Spleen (tissue), 11 donors: Measurements from ENCODE around the gene SRCIN1. TPM values are rescaled to one million over a fixed set of nuclear protein-coding genes. Genes with fewer than 3 reads are reported as not detected.

Source experiments
- DNase-seq: peaks from one replicate; pipeline ENCODE4 v3.0.0-alpha.2; 2020
- H3K27ac ChIP-seq, 8 donors: fragments of 200-600 bp; sonication (generic) in 7 of 8; 1 replicate in 4 of 8; 2 replicates in 4 of 8; pipeline versions ENCODE4 v1.5.0 to v1.8.0; 2016 to 2021; ENCODE audit warnings: inconsistent platforms in 4 of 8, mild to moderate bottlenecking in 4 of 8, moderate library complexity in 1 of 8
- H3K27me3 ChIP-seq, 7 donors: fragments of 200-600 bp; sonication (generic) in 6 of 7; replicated peaks in 1 of 7; 1 replicate in 4 of 7; 2 replicates in 3 of 7; pipeline versions ENCODE4 v1.5.0 to v1.8.0; 2016 to 2021; ENCODE audit warnings: inconsistent platforms in 3 of 7, mild to moderate bottlenecking in 1 of 7
- H3K36me3 ChIP-seq, 6 donors: fragments of 200-600 bp; sonication (generic) in 5 of 6; 1 replicate in 4 of 6; 2 replicates in 2 of 6; pipeline versions ENCODE4 v1.5.0 to v1.8.0; 2016 to 2021; ENCODE audit warnings: inconsistent platforms in 2 of 6
- H3K4me1 ChIP-seq, 6 donors: fragments of 200-600 bp; sonication (generic) in 5 of 6; 1 replicate in 3 of 6; 2 replicates in 3 of 6; pipeline versions ENCODE4 v1.5.0 to v1.8.0; 2016 to 2021; ENCODE audit warnings: inconsistent platforms in 3 of 6
- H3K4me3 ChIP-seq, 8 donors: fragments of 200-600 bp; sonication (generic) in 7 of 8; 1 replicate in 4 of 8; 2 replicates in 4 of 8; pipeline versions ENCODE4 v1.5.0 to v1.8.0; 2016 to 2021; ENCODE audit warnings: inconsistent platforms in 4 of 8, mild to moderate bottlenecking in 4 of 8, moderate library complexity in 2 of 8
- H3K9me3 ChIP-seq, 8 donors: fragments of 200-600 bp; sonication (generic) in 7 of 8; 1 replicate in 4 of 8; 2 replicates in 4 of 8; pipeline versions ENCODE4 v1.5.0 to v1.8.0; 2016 to 2021; ENCODE audit warnings: inconsistent platforms in 4 of 8
- CTCF ChIP-seq, 11 experiments: fragments of 200-600 bp in 7 of 11; fragments of 450-650 bp in 4 of 11; sonication (generic) in 4 of 11; IDR thresholded peaks in 8 of 11; conservative IDR thresholded peaks in 3 of 11; 1 replicate in 7 of 11; 2 replicates in 4 of 11; pipeline versions ENCODE4 v1.4.0 to v1.8.0; 2016 to 2021; ENCODE audit warnings: antibody characterized with exemption in 11 of 11, inconsistent platforms in 4 of 11, mild to moderate bottlenecking in 1 of 11
- POLR2A ChIP-seq, 3 donors: fragments of 450-650 bp; IDR thresholded peaks; one replicate each; pipeline ENCODE4 v1.5.1; 2017; ENCODE audit warnings: antibody characterized with exemption in 3 of 3, mild to moderate bottlenecking in 1 of 3
- POLR2AphosphoS5 ChIP-seq, 3 donors: sonication (generic); formaldehyde crosslinking; IDR thresholded peaks; one replicate each; pipeline ENCODE4 v1.5.1; 2017; ENCODE audit warnings: antibody characterized with exemption in 3 of 3
- WGBS, 5 donors: extraction: QIAGEN DNeasy Blood & Tissue Kit in 3 of 5; methylation state at CpG; one replicate each; pipeline versions ENCODE4 v1.1.5 to v1.1.7; 2013 to 2018; 5-methylcytosine and 5-hydroxymethylcytosine counted together
- intact Hi-C: fragments of 100-400 bp; cut with DNase I; formaldehyde crosslinking; loops from one replicate; pipeline ENCODE4 v1.15.0; 2023; ENCODE audit warnings: low total_unique reads
- polyA plus RNA-seq, 3 donors: library from polyadenylated mRNA; stranded (reverse); fragments of 200-250 nt; gene quantifications; one replicate each; pipeline ENCODE4 v1.2.1, GENCODE V29; 2013
- total RNA-seq, 7 donors: library from RNA; depleted of rRNA in 3 of 7; stranded (reverse); fragments of >200 nt in 3 of 7; fragmentation: NEBNext Ultra II Directional in 4 of 7; extraction: Animal tissue kit (Norgen Biotek cat#: 25700) in 4 of 7; gene quantifications; one replicate each; pipeline versions ENCODE4 v1.1.0 to v1.2.1, GENCODE V29; 2016 to 2021
- donor health status: healthy with polysubstance abuse.
- donor health status: DM: no; HTN: no; CAD: no; lungs with moderate emphysema.
- donor health status: DM: no; HTN: no; CAD: no.
- donor health status: Bipolar disorder and iron deficiency.
- donor health status: healthy.
- donor health status: DM: no; HTN: no; CAD: no.
- donor health status: DM: yes; HTN: yes; CAD: no.

Gene SRCIN1
- total and polyA plus RNA-seq, 10 donors: 0.32 to 3.5 (median 1.5) TPM

- Histone ChIP-seq H3K4me3 (peak overlapping the region in 6 of 8 donors; percentile 51 to 73 (median 55)), H3K4me1 (peaks cover 0 to 43% (median 24%) of the 10 kb centered on the region in 6 donors), H3K27ac (no peak overlapping the region), H3K9me3 (peaks cover 0 to 5% (median 2%) of the 10 kb centered on the region in 8 donors), H3K27me3 (peaks cover 6 to 100% (median 81%) of the 10 kb centered on the region in 7 donors), H3K36me3 (no peaks in the 10 kb centered on the region)
- DNase-seq: no peak
- TF ChIP-seq POLR2A (IDR thresholded peaks at IDR 0.05) (no peak), CTCF (IDR thresholded peaks at IDR 0.05 in 8 of 11, conservative IDR thresholded peaks at IDR 0.05 in 3 of 11) (peak in 5 of 11 experiments; percentile 18 to 44 (median 37))
- WGBS, 5 donors: 11 to 15% (median 12%) methylated on average over 20 to 30 of the region's 30 CpGs
- intact Hi-C loops: no loop called here
Measured at GRCh38 chr17:38606646-38607611, 1.2 kb upstream of the SRCIN1 start.

- H3K36me3 ChIP-seq: no peaks in the 10 kb centered on the region
- intact Hi-C loops: no loop called here
- WGBS, 5 donors: 0 to 6% (median 2%) methylated on average over 17 to 44 of the region's 44 CpGs
- no peak overlapping the region for H3K27ac ChIP-seq
- H3K9me3 ChIP-seq: no peaks in the 10 kb centered on the region
- H3K4me3 ChIP-seq: peak overlapping the region in 6 of 8 donors; percentile 22 to 73 (median 54)
- peaks cover 0 to 47% (median 27%) of the 10 kb centered on the region in 6 donors for H3K4me1 ChIP-seq
- DNase-seq: no peak
- TF ChIP-seq POLR2AphosphoS5 (IDR thresholded peaks at IDR 0.05) (no peak), CTCF (IDR thresholded peaks at IDR 0.05 in 8 of 11, conservative IDR thresholded peaks at IDR 0.05 in 3 of 11) (no peak), POLR2A (IDR thresholded peaks at IDR 0.05) (no peak)
- H3K27me3 ChIP-seq: peaks cover 6 to 100% (median 74%) of the 10 kb centered on the region in 7 donors
Measured at GRCh38 chr17:38605411-38605840, 326 bp downstream of the SRCIN1 start.

- Histone ChIP-seq H3K9me3 (no peaks in the 10 kb centered on the region), H3K4me3 (peak overlapping the region in 3 of 8 donors; percentile 57 to 73 (median 58)), H3K27ac (no peak overlapping the region), H3K27me3 (peaks cover 6 to 99% (median 69%) of the 10 kb centered on the region in 7 donors), H3K36me3 (no peaks in the 10 kb centered on the region), H3K4me1 (peaks cover 0 to 47% (median 27%) of the 10 kb centered on the region in 6 donors)
- intact Hi-C loops: no loop called here
- no peak for TF ChIP-seq CTCF (IDR thresholded peaks at IDR 0.05 in 8 of 11, conservative IDR thresholded peaks at IDR 0.05 in 3 of 11)
- no peak for TF ChIP-seq POLR2AphosphoS5 (IDR thresholded peaks at IDR 0.05)
- no peak for TF ChIP-seq POLR2A (IDR thresholded peaks at IDR 0.05)
- no peak for DNase-seq
- 4 to 13% (median 10%) methylated on average over 14 to 38 of the region's 38 CpGs for WGBS, 5 donors
Measured at GRCh38 chr17:38604479-38605403, 1.0 kb downstream of the SRCIN1 start.
